IMR-90 (cell line): ENCODE measurements around the gene GPBAR1.

Experiments
- BHLHE40 ChIP-seq: fragments of 150-350 bp; IDR thresholded peaks from 2 replicates; pipeline ENCODE4 v1.6.1; 2016; ENCODE audit warnings: mild to moderate bottlenecking, low read depth, low read length
- CEBPB ChIP-seq: IDR thresholded peaks from 2 replicates; pipeline ENCODE4 v1.6.1; 2012; ENCODE audit warnings: low read depth, low read length, improper control_type of control experiment
- CTCF ChIP-seq: conservative IDR thresholded peaks from 2 replicates; pipeline ENCODE4 v1.5.1; 2012; ENCODE audit warnings: mild to moderate bottlenecking, low read depth, low read length, improper control_type of control experiment
- FOS ChIP-seq: fragments of 150-350 bp; IDR thresholded peaks from 2 replicates; pipeline ENCODE4 v1.6.1; 2016; ENCODE audit warnings: low read depth, low read length
- MAFK ChIP-seq: IDR thresholded peaks from 2 replicates; pipeline ENCODE4 v1.6.1; 2012; ENCODE audit warnings: low read depth, low read length, improper control_type of control experiment
- MXI1 ChIP-seq: IDR thresholded peaks from 2 replicates; pipeline ENCODE4 v1.6.1; 2012; ENCODE audit warnings: low read depth, mild to moderate bottlenecking, low read length, moderate library complexity, borderline replicate concordance
- NFE2L2 ChIP-seq: fragments of 150-350 bp; IDR thresholded peaks from 2 replicates; pipeline ENCODE4 v1.6.1; 2016; ENCODE audit warnings: low read depth, mild to moderate bottlenecking, low read length
- POLR2A ChIP-seq: IDR thresholded peaks from 2 replicates; pipeline ENCODE4 v1.6.1; 2012; ENCODE audit warnings: mild to moderate bottlenecking, low read depth, low read length
- RCOR1 ChIP-seq: IDR thresholded peaks from 2 replicates; pipeline ENCODE4 v1.6.1; 2012; ENCODE audit warnings: mild to moderate bottlenecking, low read length, improper control_type of control experiment; ENCODE audit not compliant: insufficient replicate concordance
- RFX5 ChIP-seq: IDR thresholded peaks from 2 replicates; pipeline ENCODE4 v1.8.0; 2012; ENCODE audit warnings: low read depth, mild to moderate bottlenecking, low read length, moderate library complexity
- SMC3 ChIP-seq: fragments of 150-350 bp; IDR thresholded peaks from 2 replicates; pipeline ENCODE4 v1.6.1; 2016; ENCODE audit warnings: low read depth, mild to moderate bottlenecking, antibody characterized with exemption, low read length, moderate library complexity

DNA sequence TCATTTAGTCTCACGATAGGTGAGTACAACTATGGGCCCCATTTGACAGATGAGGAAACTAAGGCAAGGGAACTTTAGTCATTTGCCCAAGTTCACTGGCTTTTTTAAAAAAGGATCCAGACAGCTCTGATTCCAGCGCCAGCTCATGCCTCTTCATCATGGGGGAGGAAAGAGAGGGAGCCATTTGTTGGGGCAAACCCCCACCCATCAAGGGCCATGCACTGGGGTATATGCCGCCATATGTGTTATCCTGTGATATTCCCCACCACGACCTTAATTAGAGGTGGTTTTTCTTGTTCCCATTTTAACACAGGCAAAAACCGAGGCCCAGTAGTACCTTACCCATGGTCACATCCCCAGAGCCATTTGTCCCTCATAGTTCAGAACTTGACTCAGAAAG is 649 bp upstream of the GPBAR1 start:
- no peak for TF ChIP-seq CTCF
- no peak for TF ChIP-seq POLR2A
- TF ChIP-seq RCOR1: no peak
- TF ChIP-seq SMC3: no peak
- no peak for TF ChIP-seq FOS
- TF ChIP-seq CEBPB: no peak
- no peak for TF ChIP-seq BHLHE40
- no peak for TF ChIP-seq MXI1
- no peak for TF ChIP-seq MAFK
- no peak for TF ChIP-seq RFX5
- TF ChIP-seq NFE2L2: no peak
